Nucleus accumbens (tissue), 56 donors: ENCODE measurements around the gene RAPH1.
"Not testable (repeated sequence)": the region's sequence is repeated elsewhere in the genome, so short reads cannot be mapped to it uniquely, and the experiment has no call there.

Experiments
- DNase-seq, 56 donors: peaks; one replicate each; lab custom pipeline; 2025; lab: John Stamatoyannopoulos, UW

RAPH1 gene

GRCh38 chr2:203550266-203550665 is 15.2 kb upstream of the RAPH1 start:
- no peak for DNase-seq

- no peak for DNase-seq
Measured at GRCh38 chr2:203549406-203549805, 14.3 kb upstream of the RAPH1 start.

GRCh38 chr2:203548887-203549286 is 13.8 kb upstream of the RAPH1 start:
- no peak for DNase-seq

GRCh38 chr2:203547356-203547755 is 12.3 kb upstream of the RAPH1 start:
- no peak for DNase-seq

GRCh38 chr2:203544402-203544801 is 9.3 kb upstream of the RAPH1 start:
- no peak for DNase-seq

GRCh38 chr2:203543898-203544328 is 8.8 kb upstream of the RAPH1 start:
- no peak for DNase-seq

GRCh38 chr2:203540598-203540997 is 5.5 kb upstream of the RAPH1 start:
- DNase-seq, result not testable (repeated sequence)

GRCh38 chr2:203538237-203538636 is 3.1 kb upstream of the RAPH1 start:
- not testable (repeated sequence) for DNase-seq

- not testable (repeated sequence) for DNase-seq
Measured at GRCh38 chr2:203536586-203536951, 1.5 kb upstream of the RAPH1 start.

- DNase-seq, result no peak
Measured at GRCh38 chr2:203535784-203536585, 884 bp upstream of the RAPH1 start.

GRCh38 chr2:203534621-203535077 is 452 bp downstream of the RAPH1 start:
- DNase-seq, result peak in 30 of 56 donors; percentile 0 to 79 (median 41)

- peak in 11 of 56 donors; percentile 5 to 45 (median 32) for DNase-seq
Measured at GRCh38 chr2:203533676-203534591, 1.2 kb downstream of the RAPH1 start.

GRCh38 chr2:203532957-203533658 is 2.0 kb downstream of the RAPH1 start:
- peak in 5 of 56 donors; percentile 2 to 31 (median 10) for DNase-seq

- no peak for DNase-seq
Measured at GRCh38 chr2:203527719-203528118, 7.4 kb downstream of the RAPH1 start.

- DNase-seq, result not testable (repeated sequence)
Measured at GRCh38 chr2:203513268-203513667, 21.8 kb downstream of the RAPH1 start.

GRCh38 chr2:203510941-203511305 is 24.2 kb downstream of the RAPH1 start:
- DNase-seq, result no peak

GRCh38 chr2:203510256-203510940 is 24.7 kb downstream of the RAPH1 start:
- DNase-seq, result no peak

- DNase-seq, result not testable (repeated sequence)
Measured at GRCh38 chr2:203503460-203503859, 31.6 kb downstream of the RAPH1 start.

GRCh38 chr2:203501873-203502272 is 33.2 kb downstream of the RAPH1 start:
- no peak for DNase-seq

- no peak for DNase-seq
Measured at GRCh38 chr2:203500951-203501350, 34.1 kb downstream of the RAPH1 start.
